ENCODE data around the gene ERBB4.
"Not testable (repeated sequence)": the region's sequence is repeated elsewhere in the genome, so short reads cannot be mapped to it uniquely, and the experiment has no call there.

The ERBB4 gene

GRCh38 chr2:212106536-212106935 lies 432.1 kb downstream of the ERBB4 start:
- not testable (repeated sequence) for FAIRE-seq; DNase-seq (ENCODE audit: insufficient read length, low spot score)

GRCh38 chr2:212099658-212100057 lies 438.9 kb downstream of the ERBB4 start:
- DNase-seq (ENCODE audit: insufficient read length, low spot score) (no peak), FAIRE-seq (no peak)

- FAIRE-seq (no peak), DNase-seq (ENCODE audit: insufficient read length, low spot score) (no peak)
These were observed 439.6 kb downstream of the ERBB4 start for GRCh38 chr2:212098966-212099365.

GRCh38 chr2:212097001-212097400 lies 441.6 kb downstream of the ERBB4 start:
- no peak for DNase-seq (ENCODE audit: insufficient read length, low spot score)
- FAIRE-seq, result no peak

GRCh38 chr2:212089873-212090272 lies 448.7 kb downstream of the ERBB4 start:
- no peak for DNase-seq (ENCODE audit: insufficient read length, low spot score)
- FAIRE-seq, result no peak

- FAIRE-seq (no peak), DNase-seq (ENCODE audit: insufficient read length, low spot score) (no peak)
These were observed 450.2 kb downstream of the ERBB4 start for GRCh38 chr2:212088353-212088752.

- DNase-seq (ENCODE audit: insufficient read length, low spot score), result no peak
- FAIRE-seq, result no peak
These were observed 455.1 kb downstream of the ERBB4 start for GRCh38 chr2:212083492-212083891.

- FAIRE-seq (no peak), DNase-seq (ENCODE audit: insufficient read length, low spot score) (no peak)
These were observed 460.5 kb downstream of the ERBB4 start for GRCh38 chr2:212078103-212078502.

- FAIRE-seq (no peak), DNase-seq (ENCODE audit: insufficient read length, low spot score) (no peak)
These were observed 462.1 kb downstream of the ERBB4 start for GRCh38 chr2:212076456-212076855.

- FAIRE-seq, result no peak
These were observed 465.2 kb downstream of the ERBB4 start for GRCh38 chr2:212073360-212073759.

GRCh38 chr2:212066546-212066945 lies 472.1 kb downstream of the ERBB4 start:
- DNase-seq (ENCODE audit: insufficient read length, low spot score) (no peak), FAIRE-seq (no peak)

More at GRCh38 chr2:212073360-212073759, 465.2 kb downstream of the ERBB4 start:
- DNase-seq (ENCODE audit: insufficient read length, low spot score), result no peak

GRCh38 chr2:212064318-212064717 lies 474.3 kb downstream of the ERBB4 start:
- FAIRE-seq (no peak), DNase-seq (ENCODE audit: insufficient read length, low spot score) (no peak)

GRCh38 chr2:212052412-212053159 lies 486.0 kb downstream of the ERBB4 start:
- DNase-seq (ENCODE audit: insufficient read length, low spot score), result peak; percentile 5
- no peak for FAIRE-seq

- DNase-seq (ENCODE audit: insufficient read length, low spot score) (no peak), FAIRE-seq (no peak)
These were observed 487.7 kb downstream of the ERBB4 start for GRCh38 chr2:212050871-212051270.

- DNase-seq (ENCODE audit: insufficient read length, low spot score), result no peak
- no peak for FAIRE-seq
These were observed 496.0 kb downstream of the ERBB4 start for GRCh38 chr2:212042562-212042961.

- FAIRE-seq (no peak), DNase-seq (ENCODE audit: insufficient read length, low spot score) (no peak)
These were observed 501.5 kb downstream of the ERBB4 start for GRCh38 chr2:212037062-212037461.

GRCh38 chr2:212034841-212035585 lies 503.6 kb downstream of the ERBB4 start:
- no peak for FAIRE-seq
- DNase-seq (ENCODE audit: insufficient read length, low spot score), result no peak

GRCh38 chr2:212033888-212034287 lies 504.7 kb downstream of the ERBB4 start:
- DNase-seq (ENCODE audit: insufficient read length, low spot score) (no peak), FAIRE-seq (no peak)

- no peak for FAIRE-seq
- no peak for DNase-seq (ENCODE audit: insufficient read length, low spot score)
These were observed 505.9 kb downstream of the ERBB4 start for GRCh38 chr2:212032536-212033219.

- FAIRE-seq (peak; percentile 9), DNase-seq (ENCODE audit: insufficient read length, low spot score) (no peak)
These were observed 506.6 kb downstream of the ERBB4 start for GRCh38 chr2:212032032-212032431.

GRCh38 chr2:212030709-212031108 lies 507.9 kb downstream of the ERBB4 start:
- no peak for FAIRE-seq
- no peak for DNase-seq (ENCODE audit: insufficient read length, low spot score)
